ENCODE data around the gene PDGFB. TPM values are rescaled to one million over a fixed set of nuclear protein-coding genes. Genes with fewer than 3 reads are reported as not detected.

PDGFB gene
- total and polyA plus RNA-seq, 9 donors = 3.9 to 10.7 (median 5.5) TPM

GRCh38 chr22:39283322-39284141 lies 38.8 kb upstream of the PDGFB start:
- Histone ChIP-seq H3K27ac (no peak overlapping the region), H3K4me1 (ENCODE audit: insufficient read depth) (no peaks in the 10 kb centered on the region), H3K36me3 (no peaks in the 10 kb centered on the region), H3K4me3 (no peak overlapping the region), H3K9me3 (no peaks in the 10 kb centered on the region), H3K27me3 (no peaks in the 10 kb centered on the region)
- WGBS, 3 donors = 62 to 77% (median 75%) methylated on average over 20 to 27 of the region's 27 CpGs
- intact Hi-C loops (cut with DNase I) = no loop called here
- peak in 2 of 5 donors; percentile 52 for DNase-seq
- TF ChIP-seq CTCF (IDR thresholded peaks at IDR 0.05) (no peak), EP300 (IDR thresholded peaks at IDR 0.05) (no peak), POLR2A (IDR thresholded peaks at IDR 0.05) (no peak)

GRCh38 chr22:39282645-39283321 lies 38.0 kb upstream of the PDGFB start:
- no peak for DNase-seq
- Histone ChIP-seq H3K4me3 (no peak overlapping the region), H3K27ac (no peak overlapping the region), H3K9me3 (no peaks in the 10 kb centered on the region), H3K4me1 (ENCODE audit: insufficient read depth) (no peaks in the 10 kb centered on the region), H3K36me3 (no peaks in the 10 kb centered on the region), H3K27me3 (no peaks in the 10 kb centered on the region)
- 86 to 87% (median 86%) methylated on average over 9 of the region's 9 CpGs for WGBS, 3 donors
- no peak for TF ChIP-seq CTCF (IDR thresholded peaks at IDR 0.05)
- no peak for TF ChIP-seq POLR2A (IDR thresholded peaks at IDR 0.05)
- no peak for TF ChIP-seq EP300 (IDR thresholded peaks at IDR 0.05)
- intact Hi-C loops (cut with DNase I) = no loop called here

GRCh38 chr22:39281126-39281525 lies 36.3 kb upstream of the PDGFB start:
- TF ChIP-seq POLR2A (IDR thresholded peaks at IDR 0.05) (no peak), CTCF (IDR thresholded peaks at IDR 0.05) (no peak), EP300 (IDR thresholded peaks at IDR 0.05) (no peak)
- Histone ChIP-seq H3K4me3 (no peak overlapping the region), H3K4me1 (ENCODE audit: insufficient read depth) (no peaks in the 10 kb centered on the region), H3K27ac (no peak overlapping the region), H3K36me3 (no peaks in the 10 kb centered on the region), H3K27me3 (no peaks in the 10 kb centered on the region), H3K9me3 (no peaks in the 10 kb centered on the region)
- DNase-seq = no peak
- intact Hi-C loops (cut with DNase I) = no loop called here
- WGBS, 3 donors = 80 to 86% (median 84%) methylated on average over 6 of the region's 6 CpGs

- H3K4me1 ChIP-seq (ENCODE audit: insufficient read depth) = no peaks in the 10 kb centered on the region
- TF ChIP-seq POLR2A (IDR thresholded peaks at IDR 0.05) = no peak
- TF ChIP-seq EP300 (IDR thresholded peaks at IDR 0.05) = no peak
- TF ChIP-seq CTCF (IDR thresholded peaks at IDR 0.05) = no peak
- H3K9me3 ChIP-seq = no peaks in the 10 kb centered on the region
- no peak overlapping the region for H3K4me3 ChIP-seq
- H3K36me3 ChIP-seq = no peaks in the 10 kb centered on the region
- intact Hi-C loops (cut with DNase I) = no loop called here
- DNase-seq = no peak
- 90 to 93% (median 91%) methylated on average over 7 of the region's 7 CpGs for WGBS, 3 donors
- H3K27me3 ChIP-seq = no peaks in the 10 kb centered on the region
- H3K27ac ChIP-seq = no peak overlapping the region
Observed at GRCh38 chr22:39280250-39280649, 35.5 kb upstream of the PDGFB start.

Data from ovary (tissue), 9 donors.